AG09319 (cell line): ENCODE data around the gene RNASE1.

Experiments
- DNase-seq: peaks from one replicate; pipeline ENCODE4 v3.0.0-alpha.2; 2010; ENCODE audit warnings: low read depth; ENCODE audit errors: extremely low read depth
- TF ChIP-seq, protein P1 (sequence below): IDR thresholded peaks from 2 replicates; pipeline ENCODE4 v1.5.1; 2011; ENCODE audit warnings: low read depth, mild to moderate bottlenecking, inconsistent platforms, low read length, moderate library complexity

RNASE1 gene

GRCh38 chr14:20787025-20787424 is 15.6 kb downstream of the RNASE1 start:
- DNase-seq: no peak
- TF ChIP-seq, protein P1, sequence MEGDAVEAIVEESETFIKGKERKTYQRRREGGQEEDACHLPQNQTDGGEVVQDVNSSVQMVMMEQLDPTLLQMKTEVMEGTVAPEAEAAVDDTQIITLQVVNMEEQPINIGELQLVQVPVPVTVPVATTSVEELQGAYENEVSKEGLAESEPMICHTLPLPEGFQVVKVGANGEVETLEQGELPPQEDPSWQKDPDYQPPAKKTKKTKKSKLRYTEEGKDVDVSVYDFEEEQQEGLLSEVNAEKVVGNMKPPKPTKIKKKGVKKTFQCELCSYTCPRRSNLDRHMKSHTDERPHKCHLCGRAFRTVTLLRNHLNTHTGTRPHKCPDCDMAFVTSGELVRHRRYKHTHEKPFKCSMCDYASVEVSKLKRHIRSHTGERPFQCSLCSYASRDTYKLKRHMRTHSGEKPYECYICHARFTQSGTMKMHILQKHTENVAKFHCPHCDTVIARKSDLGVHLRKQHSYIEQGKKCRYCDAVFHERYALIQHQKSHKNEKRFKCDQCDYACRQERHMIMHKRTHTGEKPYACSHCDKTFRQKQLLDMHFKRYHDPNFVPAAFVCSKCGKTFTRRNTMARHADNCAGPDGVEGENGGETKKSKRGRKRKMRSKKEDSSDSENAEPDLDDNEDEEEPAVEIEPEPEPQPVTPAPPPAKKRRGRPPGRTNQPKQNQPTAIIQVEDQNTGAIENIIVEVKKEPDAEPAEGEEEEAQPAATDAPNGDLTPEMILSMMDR: no peak

- TF ChIP-seq, protein P1: no peak
- DNase-seq: no peak
Measured at GRCh38 chr14:20782280-20782890, 20.3 kb downstream of the RNASE1 start.

DNA sequence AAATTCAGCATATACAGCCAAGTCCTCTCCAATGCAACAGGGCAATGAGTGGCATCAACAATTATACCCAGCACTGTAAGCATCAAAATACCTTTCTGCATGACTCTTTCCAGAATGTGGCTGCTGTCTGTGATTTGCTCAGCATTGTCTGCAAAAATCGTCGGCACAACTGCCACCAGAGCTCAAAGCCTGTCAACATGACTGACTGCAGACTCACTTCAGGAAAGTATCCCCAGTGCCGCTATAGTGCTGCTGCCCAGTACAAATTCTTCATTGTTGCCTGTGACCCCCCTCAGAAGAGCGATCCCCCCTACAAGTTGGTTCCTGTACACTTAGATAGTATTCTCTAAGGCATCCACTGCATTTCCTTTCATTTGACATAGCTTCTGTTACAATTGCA is 20.8 kb downstream of the RNASE1 start:
- TF ChIP-seq, protein P1: no peak
- no peak for DNase-seq

DNA sequence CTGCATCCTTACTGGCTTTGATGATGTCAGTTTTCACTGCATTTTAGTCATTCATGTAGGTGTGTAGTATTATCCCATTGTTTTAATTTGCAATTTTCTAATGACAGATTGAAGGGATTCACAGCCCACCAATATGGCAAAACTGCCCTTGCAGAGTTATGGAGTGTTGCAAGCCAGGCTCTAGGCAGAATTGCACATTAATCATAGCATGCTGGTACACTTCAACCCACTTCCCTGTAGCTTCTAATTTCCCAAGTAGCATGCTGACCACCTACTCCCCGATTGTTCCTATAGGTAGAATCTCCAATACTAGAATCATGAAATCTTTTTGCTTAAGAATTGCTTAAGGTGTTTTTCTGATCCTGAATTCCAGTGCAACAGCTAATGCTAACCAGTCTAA is 26.7 kb downstream of the RNASE1 start:
- DNase-seq: no peak
- TF ChIP-seq, protein P1: no peak

DNA sequence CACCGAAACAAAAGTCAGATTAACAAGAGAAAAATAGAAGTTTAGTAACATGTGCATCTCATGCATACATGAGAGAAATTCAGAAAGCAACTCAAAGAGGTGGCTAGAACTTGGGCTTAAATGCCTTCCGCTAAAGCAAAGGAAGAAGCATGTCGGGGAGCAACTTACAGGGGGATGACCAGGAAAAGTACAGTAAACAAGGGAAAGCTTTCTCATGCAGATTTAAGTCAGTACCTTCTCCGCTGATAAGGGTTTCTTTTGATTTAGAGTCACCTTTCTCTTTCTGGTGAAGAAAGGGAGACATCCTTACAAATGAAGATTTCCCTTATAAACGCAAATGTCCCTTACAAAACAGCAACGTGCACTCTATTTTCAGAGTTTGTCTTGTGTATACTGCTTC is 27.6 kb downstream of the RNASE1 start:
- no peak for DNase-seq
- TF ChIP-seq, protein P1: no peak

DNA sequence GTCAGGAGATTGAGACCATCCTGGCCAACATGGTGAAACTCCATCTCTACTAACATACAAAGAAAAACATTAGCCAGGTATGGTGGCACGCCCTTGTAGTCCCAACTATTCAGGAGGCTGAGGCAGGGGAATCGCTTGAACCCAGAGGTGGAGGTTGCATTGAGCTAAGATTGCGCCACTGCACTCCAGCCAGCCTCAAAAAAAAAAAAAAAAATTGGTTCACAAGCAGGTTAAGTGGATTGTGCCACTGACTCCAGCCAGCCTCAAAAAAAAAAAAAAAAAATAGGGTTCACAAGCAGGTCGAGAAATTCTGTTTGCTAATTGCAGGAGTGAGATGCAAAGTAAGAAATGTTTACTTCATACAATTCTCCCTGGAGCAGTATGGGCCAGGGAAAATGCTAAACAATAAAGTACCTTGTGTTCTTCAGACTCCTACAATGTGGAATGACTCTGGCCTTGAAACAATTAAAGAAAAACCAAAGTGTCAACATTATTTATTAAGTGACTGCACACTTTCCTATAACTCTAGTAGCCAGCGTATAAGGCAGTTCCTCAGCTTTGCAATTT is 28.3 kb downstream of the RNASE1 start:
- TF ChIP-seq, protein P1: no peak
- no peak for DNase-seq

- TF ChIP-seq, protein P1: no peak
- DNase-seq: no peak
Measured at GRCh38 chr14:20772650-20773049, 30.0 kb downstream of the RNASE1 start.
